HCT116 (cell line): ENCODE data around the gene ZNRF3. TPM values are rescaled to one million over a fixed set of nuclear protein-coding genes. Genes with fewer than 3 reads are reported as not detected.

ENCODE experiments used
- ATAC-seq: fragments of 200-7000 bp; cut with Tn5 transposase; 2 replicates; pipeline ENCODE4 v1.9.1; 2020; ENCODE audit warnings: mild to moderate bottlenecking, moderate library complexity
- BruUV-seq: library from RNA; stranded (reverse); fragments of 400-500 nt; replicated peaks from 2 replicates; lab custom pipeline; 2021; lab: Mats Ljungman, UMichigan
- CTCF ChIA-PET: fragments of 300-600 bp; sonication (Branson Sonifier 250); formaldehyde crosslinking; loops from one replicate; lab custom pipeline; 2021; ENCODE audit warnings: antibody characterized with exemption; lab: Charles Lee
- POLR2A ChIA-PET: fragments of 300-600, 350-600 bp; sonication (Branson Sonifier 250); formaldehyde crosslinking; loops from one replicate; lab custom pipeline; 2021; ENCODE audit warnings: antibody characterized with exemption; lab: Charles Lee
- RAD21 ChIA-PET, 2 experiments: fragments of 300-600 bp; sonication (Branson Sonifier 250); formaldehyde crosslinking; loops; one replicate each; lab custom pipeline; 2023; ENCODE audit warnings: low total read pairs in 2 of 2; ENCODE audit not compliant: uncharacterized antibody in 2 of 2, unreplicated experiment in 2 of 2, low non-redundant PET in 1 of 2; lab: Charles Lee
- DNase-seq: peaks from one replicate; pipeline ENCODE4 v3.0.0-alpha.2; 2010; ENCODE audit warnings: low read depth, low spot score
- H2AFZ ChIP-seq: fragments of 200-600 bp; shearing (Covaris generic), sonication (generic); 2 replicates; pipeline ENCODE4 v1.6.1; 2017; ENCODE audit warnings: low read depth, mixed run types, mixed read lengths, antibody characterized with exemption, low read length; ENCODE audit not compliant: poor library complexity, severe bottlenecking
- H3K27ac ChIP-seq: 2 replicates; pipeline ENCODE4 v1.5.1; 2012; ENCODE audit warnings: low read depth, low read length
- H3K27me3 ChIP-seq: fragments of 200-600 bp; sonication (generic); 2 replicates; pipeline ENCODE4 v1.6.1; 2016; ENCODE audit warnings: mixed run types, low read length, mixed read lengths; ENCODE audit not compliant: insufficient read depth
- H3K36me3 ChIP-seq, 2 experiments: fragments of 200-500 bp in 1 of 2; fragments of 200-600 bp in 1 of 2; sonication (Bioruptor generic) in 1 of 2; sonication (generic) in 1 of 2; 2 replicates each; pipeline versions ENCODE4 v1.5.1 to v1.6.1; 2014 to 2016; ENCODE audit warnings: low read length in 2 of 2, inconsistent platforms in 1 of 2, mixed read lengths in 1 of 2, mixed run types in 1 of 2; ENCODE audit not compliant: insufficient read depth in 2 of 2, control insufficient read depth in 1 of 2
- H3K4me1 ChIP-seq, 2 experiments: fragments of 200-600 bp in 1 of 2; sonication (generic) in 1 of 2; 2 replicates each; pipeline versions ENCODE4 v1.5.1 to v1.6.1; 2012 to 2017; ENCODE audit warnings: low read length in 2 of 2, inconsistent platforms in 1 of 2, mild to moderate bottlenecking in 1 of 2, mixed read lengths in 1 of 2, mixed run types in 1 of 2, moderate library complexity in 1 of 2; ENCODE audit not compliant: insufficient read depth in 2 of 2, control insufficient read depth in 1 of 2
- H3K4me2 ChIP-seq: fragments of 200-600 bp; sonication (generic); 2 replicates; pipeline ENCODE4 v1.6.1; 2017; ENCODE audit warnings: mixed run types, low read length, mixed read lengths
- H3K4me3 ChIP-seq, 2 experiments: fragments of 200-600 bp in 1 of 2; sonication (generic) in 1 of 2; replicated peaks in 1 of 2; 2 replicates each; pipeline ENCODE4 v1.5.1; 2011 to 2016; ENCODE audit warnings: low read length in 2 of 2, control low read depth in 1 of 2, low read depth in 1 of 2, mild to moderate bottlenecking in 1 of 2, mixed read lengths in 1 of 2, mixed run types in 1 of 2
- H3K79me2 ChIP-seq: fragments of 200-600 bp; sonication (generic); 2 replicates; pipeline ENCODE4 v1.6.1; 2017; ENCODE audit warnings: mild to moderate bottlenecking, mixed run types, low read length, moderate library complexity, mixed read lengths; ENCODE audit not compliant: insufficient read depth
- H3K9ac ChIP-seq: fragments of 200-600 bp; sonication (generic); 2 replicates; pipeline ENCODE4 v1.6.1; 2016; ENCODE audit warnings: low read length, mixed read lengths
- H3K9me2 ChIP-seq: fragments of 200-600 bp; sonication (generic), shearing (Covaris generic); 2 replicates; pipeline ENCODE4 v1.6.1; 2017; ENCODE audit warnings: mixed run types, mild to moderate bottlenecking, moderate library complexity; ENCODE audit not compliant: insufficient read depth
- H3K9me3 ChIP-seq, 2 experiments: fragments of 200-500 bp in 1 of 2; fragments of 200-600 bp in 1 of 2; sonication (Bioruptor generic) in 1 of 2; sonication (generic) in 1 of 2; 2 replicates each; pipeline ENCODE4 v1.6.1; 2014 to 2017; ENCODE audit warnings: low read length in 2 of 2, mixed read lengths in 2 of 2, inconsistent platforms in 1 of 2, low read depth in 1 of 2, mild to moderate bottlenecking in 1 of 2, mixed run types in 1 of 2, moderate library complexity in 1 of 2; ENCODE audit not compliant: control insufficient read depth in 1 of 2, insufficient read depth in 1 of 2
- H4K20me1 ChIP-seq: fragments of 200-600 bp; sonication (generic), shearing (Covaris generic); 2 replicates; pipeline ENCODE4 v1.6.1; 2017; ENCODE audit warnings: mixed run types, mild to moderate bottlenecking, moderate library complexity; ENCODE audit not compliant: insufficient read depth
- CBX3 ChIP-seq: IDR thresholded peaks from 2 replicates; pipeline ENCODE4 v1.6.1; 2012; ENCODE audit warnings: low read depth
- CEBPB ChIP-seq: IDR thresholded peaks from 2 replicates; pipeline ENCODE4 v1.6.1; 2012; ENCODE audit warnings: low read depth
- JUND ChIP-seq: IDR thresholded peaks from 2 replicates; pipeline ENCODE4 v1.6.1; 2012
- POLR2A ChIP-seq: IDR thresholded peaks from 2 replicates; pipeline ENCODE4 v1.7.0; 2011; ENCODE audit warnings: borderline replicate concordance; ENCODE audit not compliant: insufficient read depth, insufficient read length; ENCODE audit errors: extremely low read depth
- SP1 ChIP-seq: IDR thresholded peaks from 2 replicates; pipeline ENCODE4 v1.6.1; 2012; ENCODE audit warnings: low read depth
- intact Hi-C: fragments of 100-400 bp; cut with micrococcal nuclease; formaldehyde crosslinking; loops from 2 replicates; pipeline ENCODE4 v1.10.0; 2022
- total RNA-seq: library from RNA; stranded (reverse); gene quantifications from one replicate; pipeline ENCODE4 v1.2.1, GENCODE V29; 2021; ENCODE audit not compliant: unreplicated experiment
- TF ChIP-seq, protein P1 (sequence below): IDR thresholded peaks from 2 replicates; pipeline ENCODE4 v1.6.1; 2011; ENCODE audit warnings: mild to moderate bottlenecking, low read length, moderate library complexity; ENCODE audit not compliant: insufficient replicate concordance; ENCODE audit errors: extremely low read depth
- TF ChIP-seq, protein P2 (sequence below): IDR thresholded peaks from 2 replicates; pipeline ENCODE4 v1.6.1; 2012; ENCODE audit warnings: low read depth

Gene ZNRF3
- total RNA-seq, 1 experiment from 2014 or later, result 12.2 TPM

DNA sequence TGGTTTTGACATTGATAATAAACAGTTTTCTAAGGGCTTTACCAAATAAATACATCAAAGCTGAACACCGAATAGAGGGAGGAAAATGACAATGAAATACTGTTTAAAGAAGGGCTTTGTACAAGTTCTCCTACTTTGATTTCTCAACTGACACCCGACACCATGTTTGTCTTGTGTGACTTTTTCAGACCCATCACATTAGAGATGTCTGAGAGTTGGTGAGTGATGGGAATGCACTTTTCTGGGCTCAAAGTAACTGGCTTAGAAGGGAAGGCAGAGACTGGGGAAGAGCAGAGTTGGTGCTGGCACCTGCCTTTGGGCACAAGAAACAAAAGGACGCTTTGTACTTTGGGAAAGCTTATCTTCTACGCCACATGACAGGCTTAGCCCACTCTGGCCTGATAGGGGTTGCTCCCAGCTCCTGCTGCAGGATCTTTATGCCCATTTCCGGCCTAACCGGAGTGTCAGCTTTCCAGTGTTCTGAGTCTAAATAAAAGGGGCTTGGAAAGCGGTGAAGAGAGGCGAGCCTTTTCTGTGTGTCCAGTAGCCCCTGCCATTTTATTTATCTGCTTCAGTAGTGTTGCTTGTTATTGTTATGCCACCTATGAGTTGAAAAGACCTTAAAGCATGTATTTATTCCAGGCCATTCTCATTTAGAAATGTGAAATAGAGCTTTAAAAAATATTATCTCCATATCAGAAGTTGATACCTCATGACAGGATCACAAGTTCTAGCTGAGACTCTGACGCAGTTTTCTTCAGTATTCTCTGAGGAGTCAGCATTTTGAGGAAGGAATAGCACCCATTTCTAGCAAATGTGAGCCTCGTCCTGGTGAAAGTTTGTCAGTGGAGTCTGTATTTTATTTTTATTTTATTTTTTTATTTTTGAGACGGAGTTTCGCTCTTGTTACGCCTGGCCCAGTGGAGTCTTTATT is 213.6 kb downstream of the ZNRF3 start:
- ChIA-PET POLR2A (no interaction called here), RAD21 (no interaction called here), CTCF (no interaction called here)
- Histone ChIP-seq H3K4me2 (no peak overlapping the region), H3K4me3 (no peak overlapping the region), H3K9me2 (no peaks in the 10 kb centered on the region), H3K27ac (no peak overlapping the region), H3K36me3 (no peaks in the 10 kb centered on the region), H3K9me3 (no peaks in the 10 kb centered on the region), H3K27me3 (no peaks in the 10 kb centered on the region), H3K79me2 (no peaks in the 10 kb centered on the region), H4K20me1 (no peaks in the 10 kb centered on the region), H3K9ac (no peak overlapping the region), H2AFZ (no peak overlapping the region), H3K4me1 (peaks cover 3 to 5% of the 10 kb centered on the region in 2 experiments; a peak in 3 of 4 replicates)
- ATAC-seq (no peak), DNase-seq (no peak)
- BruUV-seq, result no TSS peak
- no peak for TF ChIP-seq POLR2A
- intact Hi-C loops, result no loop called here

DNA sequence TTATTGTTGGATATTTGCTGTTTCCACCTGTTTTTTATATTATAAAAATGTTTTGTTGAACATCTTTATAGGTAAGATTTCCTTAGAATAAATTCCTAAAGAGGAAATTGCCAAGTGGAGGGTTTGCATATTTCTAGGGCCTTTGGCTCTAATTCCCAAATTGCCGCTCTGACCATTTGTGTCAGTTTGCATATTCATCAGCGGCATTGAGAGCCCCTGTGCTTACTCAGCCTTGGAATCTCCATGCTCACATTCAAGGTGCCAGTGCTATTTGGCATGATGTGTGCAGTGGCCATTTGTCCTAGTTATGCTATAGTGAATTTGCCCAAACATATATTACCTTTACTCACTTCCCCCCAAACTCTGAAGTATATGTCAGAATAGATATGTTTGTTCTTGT is 214.9 kb downstream of the ZNRF3 start:
- CTCF ChIA-PET, result no interaction called here
- POLR2A ChIA-PET, result no interaction called here
- RAD21 ChIA-PET, result no interaction called here

More for the DNA sequence above, 214.9 kb downstream of the ZNRF3 start:
- Histone ChIP-seq H3K4me1 (peaks cover 3 to 5% of the 10 kb centered on the region in 2 experiments; a peak in 3 of 4 replicates), H3K4me2 (no peak overlapping the region), H3K79me2 (no peaks in the 10 kb centered on the region), H3K27me3 (no peaks in the 10 kb centered on the region), H3K9me2 (no peaks in the 10 kb centered on the region), H3K9ac (no peak overlapping the region), H3K9me3 (no peaks in the 10 kb centered on the region), H3K4me3 (no peak overlapping the region), H4K20me1 (no peaks in the 10 kb centered on the region), H3K27ac (no peak overlapping the region), H3K36me3 (no peaks in the 10 kb centered on the region), H2AFZ (no peak overlapping the region)
- DNase-seq (no peak), ATAC-seq (no peak)
- TF ChIP-seq JUND (no peak), CBX3 (no peak), SP1 (no peak), CEBPB (no peak), POLR2A (no peak)
- TF ChIP-seq, protein P1, sequence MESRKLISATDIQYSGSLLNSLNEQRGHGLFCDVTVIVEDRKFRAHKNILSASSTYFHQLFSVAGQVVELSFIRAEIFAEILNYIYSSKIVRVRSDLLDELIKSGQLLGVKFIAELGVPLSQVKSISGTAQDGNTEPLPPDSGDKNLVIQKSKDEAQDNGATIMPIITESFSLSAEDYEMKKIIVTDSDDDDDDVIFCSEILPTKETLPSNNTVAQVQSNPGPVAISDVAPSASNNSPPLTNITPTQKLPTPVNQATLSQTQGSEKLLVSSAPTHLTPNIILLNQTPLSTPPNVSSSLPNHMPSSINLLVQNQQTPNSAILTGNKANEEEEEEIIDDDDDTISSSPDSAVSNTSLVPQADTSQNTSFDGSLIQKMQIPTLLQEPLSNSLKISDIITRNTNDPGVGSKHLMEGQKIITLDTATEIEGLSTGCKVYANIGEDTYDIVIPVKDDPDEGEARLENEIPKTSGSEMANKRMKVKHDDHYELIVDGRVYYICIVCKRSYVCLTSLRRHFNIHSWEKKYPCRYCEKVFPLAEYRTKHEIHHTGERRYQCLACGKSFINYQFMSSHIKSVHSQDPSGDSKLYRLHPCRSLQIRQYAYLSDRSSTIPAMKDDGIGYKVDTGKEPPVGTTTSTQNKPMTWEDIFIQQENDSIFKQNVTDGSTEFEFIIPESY, result no peak
- TF ChIP-seq, protein P2, sequence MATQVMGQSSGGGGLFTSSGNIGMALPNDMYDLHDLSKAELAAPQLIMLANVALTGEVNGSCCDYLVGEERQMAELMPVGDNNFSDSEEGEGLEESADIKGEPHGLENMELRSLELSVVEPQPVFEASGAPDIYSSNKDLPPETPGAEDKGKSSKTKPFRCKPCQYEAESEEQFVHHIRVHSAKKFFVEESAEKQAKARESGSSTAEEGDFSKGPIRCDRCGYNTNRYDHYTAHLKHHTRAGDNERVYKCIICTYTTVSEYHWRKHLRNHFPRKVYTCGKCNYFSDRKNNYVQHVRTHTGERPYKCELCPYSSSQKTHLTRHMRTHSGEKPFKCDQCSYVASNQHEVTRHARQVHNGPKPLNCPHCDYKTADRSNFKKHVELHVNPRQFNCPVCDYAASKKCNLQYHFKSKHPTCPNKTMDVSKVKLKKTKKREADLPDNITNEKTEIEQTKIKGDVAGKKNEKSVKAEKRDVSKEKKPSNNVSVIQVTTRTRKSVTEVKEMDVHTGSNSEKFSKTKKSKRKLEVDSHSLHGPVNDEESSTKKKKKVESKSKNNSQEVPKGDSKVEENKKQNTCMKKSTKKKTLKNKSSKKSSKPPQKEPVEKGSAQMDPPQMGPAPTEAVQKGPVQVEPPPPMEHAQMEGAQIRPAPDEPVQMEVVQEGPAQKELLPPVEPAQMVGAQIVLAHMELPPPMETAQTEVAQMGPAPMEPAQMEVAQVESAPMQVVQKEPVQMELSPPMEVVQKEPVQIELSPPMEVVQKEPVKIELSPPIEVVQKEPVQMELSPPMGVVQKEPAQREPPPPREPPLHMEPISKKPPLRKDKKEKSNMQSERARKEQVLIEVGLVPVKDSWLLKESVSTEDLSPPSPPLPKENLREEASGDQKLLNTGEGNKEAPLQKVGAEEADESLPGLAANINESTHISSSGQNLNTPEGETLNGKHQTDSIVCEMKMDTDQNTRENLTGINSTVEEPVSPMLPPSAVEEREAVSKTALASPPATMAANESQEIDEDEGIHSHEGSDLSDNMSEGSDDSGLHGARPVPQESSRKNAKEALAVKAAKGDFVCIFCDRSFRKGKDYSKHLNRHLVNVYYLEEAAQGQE, result no peak
- intact Hi-C loops, result no loop called here
- no TSS peak for BruUV-seq
